Upper lobe of right lung (tissue), 1 donor: Measurements from ENCODE around the gene RNF213. TPM values are rescaled to one million over a fixed set of nuclear protein-coding genes. Genes with fewer than 3 reads are reported as not detected.
A peak's percentile ranks its signal among the peaks of the same experiment; 100 is the strongest.

Experiments
- ATAC-seq: fragments of 200-7000 bp; cut with Tn5 transposase; one replicate; pipeline ENCODE4 v1.9.1; 2020; ENCODE audit warnings: mild to moderate bottlenecking, moderate library complexity
- DNase-seq: peaks from one replicate; pipeline ENCODE4 v3.0.0-alpha.2; 2020
- H3K27ac ChIP-seq: fragments of 200-600 bp; one replicate; pipeline ENCODE4 v1.8.0; 2022
- H3K27me3 ChIP-seq: fragments of 200-600 bp; one replicate; pipeline ENCODE4 v1.8.0; 2022; ENCODE audit warnings: mild to moderate bottlenecking
- H3K36me3 ChIP-seq: fragments of 200-600 bp; one replicate; pipeline ENCODE4 v1.8.0; 2022
- H3K4me1 ChIP-seq: fragments of 200-600 bp; one replicate; pipeline ENCODE4 v1.8.0; 2022
- H3K4me3 ChIP-seq: fragments of 200-600 bp; one replicate; pipeline ENCODE4 v1.8.0; 2022; ENCODE audit warnings: mild to moderate bottlenecking
- H3K9me3 ChIP-seq: fragments of 200-600 bp; one replicate; pipeline ENCODE4 v1.8.0; 2022
- CTCF ChIP-seq: fragments of 200-600 bp; IDR thresholded peaks from one replicate; pipeline ENCODE4 v1.8.0; 2022; ENCODE audit warnings: antibody characterized with exemption
- intact Hi-C: fragments of 100-400 bp; cut with DNase I; formaldehyde crosslinking; loops from one replicate; pipeline ENCODE4 v1.11.0; 2022
- total RNA-seq: library from RNA; stranded (reverse); fragmentation: NEBNext Ultra II Directional; extraction: Animal tissue kit (Norgen Biotek cat#: 25700); gene quantifications from one replicate; pipeline ENCODE4 v1.2.1, GENCODE V29; 2021
- donor health status: DM: no; HTN: yes; CAD: no; lungs with severe emphysema.

Gene RNF213
- total RNA-seq, 1 donor from 2014 or later = 236 TPM

- no peaks in the 10 kb centered on the region for H3K9me3 ChIP-seq
- H3K4me3 ChIP-seq = no peak overlapping the region
- H3K36me3 ChIP-seq = peaks cover 73% of the 10 kb centered on the region
- peak; percentile 20 for DNase-seq
- no peak overlapping the region for H3K27ac ChIP-seq
- no peaks in the 10 kb centered on the region for H3K27me3 ChIP-seq
- intact Hi-C loops = no loop called here
- no peaks in the 10 kb centered on the region for H3K4me1 ChIP-seq
- no peak for ATAC-seq
- no peak for TF ChIP-seq CTCF
Measured at GRCh38 chr17:80315517-80316182, 55.0 kb downstream of the RNF213 start.

- TF ChIP-seq CTCF = no peak
- Histone ChIP-seq H3K36me3 (peaks cover 73% of the 10 kb centered on the region), H3K4me1 (no peaks in the 10 kb centered on the region), H3K9me3 (no peaks in the 10 kb centered on the region), H3K27me3 (no peaks in the 10 kb centered on the region), H3K4me3 (no peak overlapping the region), H3K27ac (no peak overlapping the region)
- ATAC-seq = no peak
- intact Hi-C loops = no loop called here
- peak; percentile 25 for DNase-seq
Measured at GRCh38 chr17:80316431-80316830, 55.8 kb downstream of the RNF213 start.

GRCh38 chr17:80316927-80317705 lies 56.5 kb downstream of the RNF213 start:
- no peaks in the 10 kb centered on the region for H3K9me3 ChIP-seq
- no peaks in the 10 kb centered on the region for H3K4me1 ChIP-seq
- no peak for TF ChIP-seq CTCF
- H3K27ac ChIP-seq = no peak overlapping the region
- intact Hi-C loops = no loop called here
- no peak overlapping the region for H3K4me3 ChIP-seq
- ATAC-seq (no peak), DNase-seq (peak; percentile 53)
- peaks cover 73% of the 10 kb centered on the region for H3K36me3 ChIP-seq
- no peaks in the 10 kb centered on the region for H3K27me3 ChIP-seq

GRCh38 chr17:80317706-80317980 lies 57.0 kb downstream of the RNF213 start:
- no peaks in the 10 kb centered on the region for H3K9me3 ChIP-seq
- no peaks in the 10 kb centered on the region for H3K4me1 ChIP-seq
- DNase-seq (peak; percentile 54), ATAC-seq (peak; percentile 40)
- no peak overlapping the region for H3K27ac ChIP-seq
- no peaks in the 10 kb centered on the region for H3K27me3 ChIP-seq
- no peak overlapping the region for H3K4me3 ChIP-seq
- peaks cover 74% of the 10 kb centered on the region for H3K36me3 ChIP-seq
- intact Hi-C loops = no loop called here
- TF ChIP-seq CTCF = no peak

DNA sequence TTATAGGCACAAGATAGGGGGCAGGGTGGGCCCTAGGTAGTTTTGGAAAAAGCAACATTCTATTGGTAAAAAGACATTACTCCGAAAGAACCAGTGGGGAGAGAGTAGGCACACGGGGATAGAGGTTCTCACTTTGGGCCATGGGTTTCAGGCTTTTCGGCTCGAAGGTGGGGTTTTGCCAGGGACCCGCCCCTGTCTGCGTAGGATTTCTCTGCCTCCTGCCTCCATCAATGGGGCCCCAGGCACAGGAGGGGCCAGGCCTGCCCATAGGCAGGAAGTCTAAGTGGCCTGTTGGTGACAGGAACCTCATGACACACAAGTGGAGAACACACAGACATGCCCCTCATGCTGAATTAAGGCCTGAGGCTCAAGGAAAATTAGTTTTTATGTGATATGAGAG lies 57.5 kb downstream of the RNF213 start:
- Histone ChIP-seq H3K36me3 (peaks cover 74% of the 10 kb centered on the region), H3K27ac (no peak overlapping the region), H3K9me3 (no peaks in the 10 kb centered on the region), H3K27me3 (no peaks in the 10 kb centered on the region), H3K4me3 (no peak overlapping the region), H3K4me1 (no peaks in the 10 kb centered on the region)
- ATAC-seq = peak; percentile 16
- peak; percentile 20 for DNase-seq
- intact Hi-C loops = no loop called here
- no peak for TF ChIP-seq CTCF
